Transverse colon (tissue), 4 donors: Measurements from ENCODE around the gene NTRK3. TPM values are rescaled to one million over a fixed set of nuclear protein-coding genes. Genes with fewer than 3 reads are reported as not detected.

Experiments used
- DNase-seq: peaks from one replicate; pipeline ENCODE4 v3.0.0-alpha.2; 2019
- H3K27ac ChIP-seq, 4 donors: fragments of 200-600 bp; sonication (generic); 2 replicates each; pipeline ENCODE4 v1.5.1; 2016 to 2018; ENCODE audit warnings: inconsistent platforms in 4 of 4
- H3K27me3 ChIP-seq: fragments of 200-600 bp; sonication (generic); 2 replicates; pipeline ENCODE4 v1.5.1; 2017; ENCODE audit warnings: inconsistent platforms
- H3K36me3 ChIP-seq, 4 donors: fragments of 200-600 bp; sonication (generic); 2 replicates each; pipeline ENCODE4 v1.5.1; 2017 to 2019; ENCODE audit warnings: inconsistent platforms in 4 of 4
- H3K4me1 ChIP-seq, 4 donors: fragments of 200-600 bp; sonication (generic); 2 replicates each; pipeline ENCODE4 v1.5.1; 2017 to 2020; ENCODE audit warnings: inconsistent platforms in 4 of 4
- H3K4me3 ChIP-seq, 4 donors: fragments of 200-600 bp; sonication (generic); 1 replicate in 1 of 4; 2 replicates in 3 of 4; pipeline versions ENCODE4 v1.5.1 to v1.6.1; 2017 to 2019; ENCODE audit warnings: inconsistent platforms in 4 of 4
- H3K9me3 ChIP-seq, 2 donors: fragments of 200-600 bp; sonication (generic); 2 replicates each; pipeline ENCODE4 v1.5.1; 2017 to 2019; ENCODE audit warnings: inconsistent platforms in 2 of 2
- CTCF ChIP-seq, 5 experiments: fragments of 200-600 bp in 3 of 5; fragments of 450-650 bp in 2 of 5; sonication (generic) in 3 of 5; IDR thresholded peaks; 1 replicate in 2 of 5; 2 replicates in 3 of 5; pipeline ENCODE4 v1.5.1; 2016 to 2017; ENCODE audit warnings: antibody characterized with exemption in 5 of 5, inconsistent platforms in 3 of 5, mild to moderate bottlenecking in 2 of 5, moderate library complexity in 1 of 5
- EP300 ChIP-seq: sonication (generic); formaldehyde crosslinking; IDR thresholded peaks from one replicate; pipeline ENCODE4 v1.6.1; 2017; ENCODE audit warnings: antibody characterized with exemption, low read depth
- POLR2A ChIP-seq: fragments of 450-650 bp; IDR thresholded peaks from one replicate; pipeline ENCODE4 v1.6.1; 2016; ENCODE audit warnings: antibody characterized with exemption, mild to moderate bottlenecking, moderate library complexity
- POLR2AphosphoS5 ChIP-seq, 3 donors: sonication (generic); formaldehyde crosslinking; IDR thresholded peaks; one replicate each; pipeline ENCODE4 v1.6.1; 2016; ENCODE audit warnings: antibody characterized with exemption in 3 of 3
- WGBS, 2 donors: methylation state at CpG; one replicate each; pipeline ENCODE4 v1.1.5; 2018; ENCODE audit warnings: low coverage in 1 of 2; 5-methylcytosine and 5-hydroxymethylcytosine counted together
- in situ Hi-C, 4 donors: fragments of 200-750 bp; cut with MboI; loops; one replicate each; pipeline versions ENCODE4 v1.15.0 to v1.15.1; 2017; ENCODE audit warnings: low sequenced_read_pairs in 3 of 4, low pct_ligation_motif_present in 1 of 4, low pct_unique_long_range_greater_than_20kb in 1 of 4
- intact Hi-C: fragments of 100-400 bp; cut with DNase I; formaldehyde crosslinking; loops from one replicate; pipeline ENCODE4 v1.15.1; 2023; ENCODE audit warnings: low total_unique reads
- total RNA-seq, 4 donors: library from RNA; depleted of rRNA; stranded (reverse); fragments of >200 nt; gene quantifications; one replicate each; pipeline ENCODE4 v1.1.0, GENCODE V29; 2016

The NTRK3 gene
- total RNA-seq, 4 donors from 2014 or later = 1.1 to 2.8 (median 2.4) TPM

- Histone ChIP-seq H3K4me3 (no peak overlapping the region), H3K4me1 (no peaks in the 10 kb centered on the region), H3K27me3 (no peaks in the 10 kb centered on the region), H3K36me3 (no peaks in the 10 kb centered on the region), H3K9me3 (no peaks in the 10 kb centered on the region), H3K27ac (no peak overlapping the region)
- 26% methylated on average over 2 of the region's 2 CpGs; no CpG with 5 or more reads in 1 of the 2 donors for WGBS, 2 donors
- TF ChIP-seq EP300 (no peak), CTCF (IDR thresholded peaks at IDR 0.05) (no peak), POLR2A (no peak), POLR2AphosphoS5 (IDR thresholded peaks at IDR 0.05) (no peak)
- intact Hi-C loops (no loop called here), in situ Hi-C loops (no loop called here)
- DNase-seq = no peak
These were observed 316.6 kb downstream of the NTRK3 start for GRCh38 chr15:87939848-87940457.

DNA sequence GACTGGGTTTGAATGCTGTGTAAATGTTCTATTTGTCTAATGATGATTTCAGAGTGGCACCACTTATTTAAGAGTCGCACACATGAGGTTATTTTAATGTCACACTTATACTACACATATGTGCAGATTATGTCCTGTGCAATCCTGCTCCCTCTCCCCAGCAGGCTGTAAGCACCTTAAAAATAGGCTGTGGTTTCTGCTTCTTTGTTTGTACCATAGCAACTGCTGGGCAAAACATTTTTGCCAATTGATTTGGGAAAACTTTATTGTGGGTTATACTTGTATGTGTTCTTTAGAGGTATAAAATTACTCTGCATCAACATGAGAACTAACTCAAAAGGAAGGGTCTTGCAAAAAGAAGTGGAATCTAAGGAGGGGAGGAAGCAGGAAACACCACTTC, 318.5 kb downstream of the NTRK3 start:
- TF ChIP-seq EP300 (no peak), POLR2A (no peak), CTCF (IDR thresholded peaks at IDR 0.05) (no peak), POLR2AphosphoS5 (IDR thresholded peaks at IDR 0.05) (no peak)
- Histone ChIP-seq H3K27ac (no peak overlapping the region), H3K27me3 (no peaks in the 10 kb centered on the region), H3K4me3 (no peak overlapping the region), H3K9me3 (no peaks in the 10 kb centered on the region), H3K4me1 (no peaks in the 10 kb centered on the region), H3K36me3 (no peaks in the 10 kb centered on the region)
- in situ Hi-C loops = no loop called here
- no peak for DNase-seq
- 94% methylated on average over 1 of the region's 1 CpG; no CpG with 5 or more reads in 1 of the 2 donors for WGBS, 2 donors
- intact Hi-C loops = no loop called here

- TF ChIP-seq POLR2A = no peak
- no peak for TF ChIP-seq CTCF (IDR thresholded peaks at IDR 0.05)
- TF ChIP-seq POLR2AphosphoS5 (IDR thresholded peaks at IDR 0.05) = no peak
- TF ChIP-seq EP300 = no peak
- no peak overlapping the region for H3K4me3 ChIP-seq
- 30 to 40% methylated on average over 1 to 2 of the region's 2 CpGs for WGBS, 2 donors
- intact Hi-C loops (no loop called here), in situ Hi-C loops (no loop called here)
- no peak overlapping the region for H3K27ac ChIP-seq
- no peaks in the 10 kb centered on the region for H3K27me3 ChIP-seq
- no peaks in the 10 kb centered on the region for H3K4me1 ChIP-seq
- DNase-seq = no peak
- no peaks in the 10 kb centered on the region for H3K36me3 ChIP-seq
- H3K9me3 ChIP-seq = no peaks in the 10 kb centered on the region
These were observed 321.0 kb downstream of the NTRK3 start for GRCh38 chr15:87935583-87935982.

GRCh38 chr15:87931584-87931983, 325.0 kb downstream of the NTRK3 start:
- no peaks in the 10 kb centered on the region for H3K27me3 ChIP-seq
- no peaks in the 10 kb centered on the region for H3K4me1 ChIP-seq
- no peak overlapping the region for H3K4me3 ChIP-seq
- intact Hi-C loops (no loop called here), in situ Hi-C loops (no loop called here)
- no peaks in the 10 kb centered on the region for H3K9me3 ChIP-seq
- no peaks in the 10 kb centered on the region for H3K36me3 ChIP-seq
- no peak for DNase-seq
- H3K27ac ChIP-seq = no peak overlapping the region
- 47 to 100% methylated on average over 1 to 2 of the region's 2 CpGs for WGBS, 2 donors
- TF ChIP-seq EP300 (no peak), POLR2A (no peak), CTCF (IDR thresholded peaks at IDR 0.05) (no peak), POLR2AphosphoS5 (IDR thresholded peaks at IDR 0.05) (no peak)
